Ishikawa (cell line): Measurements from ENCODE around the gene ACYP2.

ENCODE experiments used
- CEBPB ChIP-seq: IDR thresholded peaks from 2 replicates; pipeline ENCODE4 v1.6.1; 2012
- CREB1 ChIP-seq: IDR thresholded peaks from 2 replicates; pipeline ENCODE4 v1.6.1; 2012; ENCODE audit warnings: low read depth
- EGR1 ChIP-seq: IDR thresholded peaks from 2 replicates; pipeline ENCODE4 v1.6.1; 2012
- EP300 ChIP-seq: IDR thresholded peaks from 2 replicates; pipeline ENCODE4 v1.6.1; 2012; ENCODE audit warnings: borderline replicate concordance
- FOXM1 ChIP-seq: IDR thresholded peaks from 2 replicates; pipeline ENCODE4 v1.6.1; 2012; ENCODE audit warnings: low read depth, borderline replicate concordance
- MAX ChIP-seq: IDR thresholded peaks from 2 replicates; pipeline ENCODE4 v1.6.1; 2012
- NFIC ChIP-seq: IDR thresholded peaks from 2 replicates; pipeline ENCODE4 v1.6.1; 2012
- RAD21 ChIP-seq: IDR thresholded peaks from 2 replicates; pipeline ENCODE4 v1.6.1; 2012; ENCODE audit warnings: low read depth
- REST ChIP-seq: IDR thresholded peaks from 2 replicates; pipeline ENCODE4 v1.6.1; 2012; ENCODE audit warnings: low read depth, mild to moderate bottlenecking
- TAF1 ChIP-seq: IDR thresholded peaks from 2 replicates; pipeline ENCODE4 v1.6.1; 2012; ENCODE audit warnings: low read depth, mild to moderate bottlenecking
- TCF12 ChIP-seq: IDR thresholded peaks from 2 replicates; pipeline ENCODE4 v1.6.1; 2012; ENCODE audit warnings: low read depth
- TEAD4 ChIP-seq: IDR thresholded peaks from 2 replicates; pipeline ENCODE4 v1.6.1; 2012
- USF1 ChIP-seq: IDR thresholded peaks from 2 replicates; pipeline ENCODE4 v1.6.1; 2012
- YY1 ChIP-seq: IDR thresholded peaks from 2 replicates; pipeline ENCODE4 v1.6.1; 2012; ENCODE audit warnings: low read depth
- ZBTB7A ChIP-seq: IDR thresholded peaks from 2 replicates; pipeline ENCODE4 v1.6.1; 2012; ENCODE audit warnings: low read depth

Gene ACYP2

GRCh38 chr2:54088719-54089118 is 26.7 kb upstream of the ACYP2 start:
- TF ChIP-seq EP300: no peak
- TF ChIP-seq USF1: no peak
- TF ChIP-seq RAD21: no peak
- TF ChIP-seq MAX: no peak
- TF ChIP-seq EGR1: no peak
- TF ChIP-seq TAF1: no peak
- no peak for TF ChIP-seq REST
- no peak for TF ChIP-seq ZBTB7A
- TF ChIP-seq FOXM1: no peak
- TF ChIP-seq TCF12: no peak

- TF ChIP-seq EGR1 (no peak), ZBTB7A (no peak), RAD21 (no peak), YY1 (no peak), TCF12 (no peak), NFIC (no peak)
Measured at GRCh38 chr2:54090521-54091117, 24.8 kb upstream of the ACYP2 start.

GRCh38 chr2:54092940-54093339 is 22.5 kb upstream of the ACYP2 start:
- TF ChIP-seq CEBPB (no peak), EP300 (no peak), MAX (no peak), EGR1 (no peak), RAD21 (no peak), TCF12 (no peak), USF1 (no peak), CREB1 (no peak), FOXM1 (no peak), YY1 (no peak), NFIC (no peak), TEAD4 (no peak), TAF1 (no peak), ZBTB7A (no peak), REST (no peak)

GRCh38 chr2:54097124-54097523 is 18.3 kb upstream of the ACYP2 start:
- TF ChIP-seq RAD21 (no peak), FOXM1 (no peak), USF1 (no peak), TAF1 (no peak), TEAD4 (no peak), EP300 (no peak), ZBTB7A (no peak), MAX (no peak), EGR1 (no peak)

GRCh38 chr2:54099370-54099769 is 16.0 kb upstream of the ACYP2 start:
- TF ChIP-seq CEBPB (no peak), USF1 (no peak), MAX (no peak), ZBTB7A (no peak), CREB1 (no peak), YY1 (no peak), TAF1 (no peak), TCF12 (no peak), FOXM1 (no peak), NFIC (no peak), RAD21 (no peak), EP300 (no peak), EGR1 (no peak), TEAD4 (no peak), REST (no peak)
